IMR-90 (cell line): ENCODE results near the gene ESR1. TPM values are rescaled to one million over a fixed set of nuclear protein-coding genes. Genes with fewer than 3 reads are reported as not detected.

Experiments
- ATAC-seq: fragments of 200-7000 bp; cut with Tn5 transposase; 2 replicates; pipeline ENCODE4 v1.9.1; 2020; ENCODE audit warnings: low read depth, mild to moderate bottlenecking, moderate library complexity
- BruUV-seq: library from RNA; stranded (reverse); fragments of 400-500 nt; replicated peaks from 2 replicates; lab custom pipeline; 2021; lab: Mats Ljungman, UMichigan
- CTCF ChIA-PET: fragments of 300-600 bp; formaldehyde crosslinking; extraction: SDS; loops from one replicate; lab custom pipeline; 2021; ENCODE audit warnings: antibody characterized with exemption; lab: Yijun Ruan, JAX
- POLR2A ChIA-PET: fragments of 300-600 bp; sonication (Branson Sonifier 250); formaldehyde crosslinking; loops from one replicate; lab custom pipeline; 2022; ENCODE audit warnings: antibody characterized with exemption; ENCODE audit not compliant: unreplicated experiment; lab: Charles Lee
- DNase-seq: peaks from one replicate; pipeline ENCODE4 v3.0.0; 2013
- H2AFZ ChIP-seq: replicated peaks from 2 replicates; pipeline ENCODE3; 2013; ENCODE audit warnings: low read length, mild to moderate bottlenecking; ENCODE audit not compliant: poor library complexity
- H2AK5ac ChIP-seq: 2 replicates; pipeline ENCODE4 v1.6.1; 2013; ENCODE audit warnings: low read depth, low read length, inconsistent platforms
- H2AK9ac ChIP-seq: replicated peaks from 2 replicates; pipeline ENCODE3; 2013; ENCODE audit warnings: mild to moderate bottlenecking, low read depth, low read length, moderate library complexity; ENCODE audit not compliant: poor library complexity
- H2BK120ac ChIP-seq: 2 replicates; pipeline ENCODE4 v1.6.1; 2013; ENCODE audit warnings: low read depth, low read length, inconsistent platforms
- H2BK15ac ChIP-seq: 3 replicates; pipeline ENCODE4 v1.6.1; 2013; ENCODE audit warnings: low read depth, low read length, inconsistent platforms
- H2BK20ac ChIP-seq: 2 replicates; pipeline ENCODE4 v1.6.1; 2013; ENCODE audit warnings: low read depth, mild to moderate bottlenecking, inconsistent platforms, low read length, moderate library complexity
- H2BK5ac ChIP-seq: 2 replicates; pipeline ENCODE4 v1.6.1; 2013; ENCODE audit warnings: mild to moderate bottlenecking, low read depth, low read length, inconsistent platforms; ENCODE audit not compliant: poor library complexity, severe bottlenecking
- H3K14ac ChIP-seq: replicated peaks from 2 replicates; pipeline ENCODE4 v1.6.1; 2013; ENCODE audit warnings: low read depth, low read length, inconsistent platforms
- H3K18ac ChIP-seq: 2 replicates; pipeline ENCODE4 v1.6.1; 2013; ENCODE audit warnings: low read depth, low read length, control low read depth
- H3K23ac ChIP-seq: 2 replicates; pipeline ENCODE4 v1.6.1; 2013; ENCODE audit warnings: low read depth, low read length, inconsistent platforms
- H3K27ac ChIP-seq: 2 replicates; pipeline ENCODE4 v1.5.1; 2013; ENCODE audit warnings: mild to moderate bottlenecking, control low read depth, low read length; ENCODE audit not compliant: insufficient read depth
- H3K27me3 ChIP-seq: 2 replicates; pipeline ENCODE4 v1.6.1; 2013; ENCODE audit warnings: low read length; ENCODE audit not compliant: control insufficient read depth, insufficient read depth
- H3K36me3 ChIP-seq: 2 replicates; pipeline ENCODE4 v1.6.1; 2013; ENCODE audit warnings: low read length, mixed read lengths; ENCODE audit not compliant: control insufficient read depth, insufficient read depth
- H3K4ac ChIP-seq: 2 replicates; pipeline ENCODE4 v1.6.1; 2013; ENCODE audit warnings: low read depth, low read length, inconsistent platforms
- H3K4me1 ChIP-seq: 2 replicates; pipeline ENCODE4 v1.6.1; 2013; ENCODE audit warnings: low read length, mixed read lengths; ENCODE audit not compliant: control insufficient read depth, insufficient read depth
- H3K4me2 ChIP-seq: 2 replicates; pipeline ENCODE4 v1.6.1; 2013; ENCODE audit warnings: low read depth, mild to moderate bottlenecking, control low read depth, low read length, moderate library complexity
- H3K4me3 ChIP-seq: 2 replicates; pipeline ENCODE4 v1.5.1; 2013; ENCODE audit warnings: low read depth, mild to moderate bottlenecking, control low read depth, low read length, moderate library complexity; ENCODE audit not compliant: insufficient read depth
- H3K56ac ChIP-seq: 2 replicates; pipeline ENCODE4 v1.6.1; 2013; ENCODE audit warnings: low read length, inconsistent platforms; ENCODE audit not compliant: insufficient read depth; ENCODE audit errors: extremely low read depth
- H3K79me1 ChIP-seq, 2 experiments: 2 replicates each; pipeline ENCODE4 v1.6.1; 2013; ENCODE audit warnings: low read length in 2 of 2, inconsistent platforms in 1 of 2, low read depth in 1 of 2
- H3K9ac ChIP-seq: 2 replicates; pipeline ENCODE4 v1.6.1; 2013; ENCODE audit warnings: low read depth, low read length, control low read depth
- H3K9me1 ChIP-seq: 2 replicates; pipeline ENCODE4 v1.6.1; 2013; ENCODE audit warnings: low read length, inconsistent platforms; ENCODE audit not compliant: insufficient read depth
- H3K9me3 ChIP-seq: 2 replicates; pipeline ENCODE4 v1.6.1; 2013; ENCODE audit warnings: low read length; ENCODE audit not compliant: control insufficient read depth, insufficient read depth
- H4K20me1 ChIP-seq: 2 replicates; pipeline ENCODE4 v1.6.1; 2013; ENCODE audit warnings: low read length, inconsistent platforms; ENCODE audit not compliant: insufficient read depth
- H4K5ac ChIP-seq: 2 replicates; pipeline ENCODE4 v1.6.1; 2013; ENCODE audit warnings: mild to moderate bottlenecking, low read depth, low read length, control low read depth
- H4K8ac ChIP-seq, 2 experiments: 2 replicates each; pipeline ENCODE4 v1.6.1; 2013; ENCODE audit warnings: low read depth in 2 of 2, low read length in 2 of 2, control low read depth in 1 of 2, inconsistent platforms in 1 of 2
- H4K91ac ChIP-seq: 2 replicates; pipeline ENCODE4 v1.6.1; 2013; ENCODE audit warnings: low read depth, low read length, inconsistent platforms; ENCODE audit not compliant: insufficient read depth
- CTCF ChIP-seq: conservative IDR thresholded peaks from 2 replicates; pipeline ENCODE4 v1.5.1; 2012; ENCODE audit warnings: mild to moderate bottlenecking, low read depth, low read length, improper control_type of control experiment
- FOS ChIP-seq: fragments of 150-350 bp; IDR thresholded peaks from 2 replicates; pipeline ENCODE4 v1.6.1; 2016; ENCODE audit warnings: low read depth, low read length
- RAD21 ChIP-seq: IDR thresholded peaks from 2 replicates; pipeline ENCODE4 v1.6.1; 2012; ENCODE audit warnings: low read length, improper control_type of control experiment
- SMC3 ChIP-seq: fragments of 150-350 bp; IDR thresholded peaks from 2 replicates; pipeline ENCODE4 v1.6.1; 2016; ENCODE audit warnings: low read depth, mild to moderate bottlenecking, antibody characterized with exemption, low read length, moderate library complexity
- WGBS, 2 experiments: methylation state at CpG; one replicate each; pipeline versions ENCODE4 v1.1.5 to v1.1.7; 2013; ENCODE audit warnings: missing lambda C conversion rate in 2 of 2; ENCODE audit not compliant: insufficient read length in 1 of 2; ENCODE audit errors: extremely low coverage in 2 of 2; 5-methylcytosine and 5-hydroxymethylcytosine counted together
- dilution Hi-C: fragments of 300-500 bp; cut with HindIII; formaldehyde crosslinking; loops from one replicate; pipeline ENCODE4 v1.14.3; 2018; ENCODE audit warnings: low sequenced_read_pairs; ENCODE audit not compliant: unreplicated experiment
- in situ Hi-C: fragments of 300-500 bp; cut with MboI; formaldehyde crosslinking; loops from 3 replicates; pipeline ENCODE4 v1.14.3; 2019; ENCODE audit warnings: low sequenced_read_pairs, inconsistent platforms, mixed read lengths
- intact Hi-C: fragments of 100-400 bp; cut with micrococcal nuclease; formaldehyde crosslinking; loops from 2 replicates; pipeline ENCODE4 v1.10.0; 2022
- polyA plus RNA-seq, 3 experiments: library from polyadenylated mRNA; depleted of rRNA; stranded (reverse); fragments of >200 nt; gene quantifications; 2 replicates each; pipeline ENCODE4 v1.2.3, GENCODE V29; 2012; ENCODE audit warnings: low replicate concordance in 1 of 3
- total RNA-seq: library from RNA; depleted of rRNA; stranded (reverse); fragments of >200 nt; gene quantifications from 2 replicates; pipeline ENCODE4 v1.2.3, GENCODE V29; 2012

Gene ESR1
- total and polyA plus RNA-seq, 2 of the 4 experiments (the other 2 are of a cell fraction) = not detected

- H3K27me3 ChIP-seq = no peaks in the 10 kb centered on the region
- POLR2A ChIA-PET = no interaction called here
- TF ChIP-seq FOS (peak; percentile 39; the same call in 1 of the 2 replicates), SMC3 (no peak), CTCF (no peak), RAD21 (no peak)
Measured at GRCh38 chr6:152089992-152090391, 282.5 kb downstream of the ESR1 start.

More at GRCh38 chr6:152089992-152090391, 282.5 kb downstream of the ESR1 start:
- peak overlapping the region; percentile 65; the same call in 1 of the 2 replicates for H2BK20ac ChIP-seq
- peak overlapping the region; percentile 43 for H4K91ac ChIP-seq
- peak overlapping the region; percentile 57 for H2AK9ac ChIP-seq
- H3K23ac ChIP-seq = no peak overlapping the region
- H2AK5ac ChIP-seq = no peak overlapping the region
- in situ Hi-C loops = no loop called here
- H3K4me3 ChIP-seq = no peak overlapping the region
- no peaks in the 10 kb centered on the region for H3K79me1 ChIP-seq
- H3K9ac ChIP-seq = no peak overlapping the region
- H4K8ac ChIP-seq = no peak overlapping the region
- no peak overlapping the region for H3K18ac ChIP-seq
- no peaks in the 10 kb centered on the region for H3K9me3 ChIP-seq
- no TSS peak for BruUV-seq
- H3K4me1 ChIP-seq = peaks cover 13% of the 10 kb centered on the region
- H2BK15ac ChIP-seq = peak overlapping the region; percentile 60; the same call in 1 of the 3 replicates
- H3K14ac ChIP-seq = no peak overlapping the region; the same call in 1 of the 2 replicates
- intact Hi-C loops = no loop called here
- DNase-seq (peak; percentile 55), ATAC-seq (peak; percentile 40; the same call in 1 of the 2 replicates)
- CTCF ChIA-PET = interaction anchor here (1.2 kb wide), 1 partner anchor 35 kb away, joined by 3 read pairs; no protein-coding TSS in a partner anchor
- dilution Hi-C loops = no loop called here
- H3K36me3 ChIP-seq = no peaks in the 10 kb centered on the region
- peak overlapping the region; percentile 57 for H2BK120ac ChIP-seq
- no peak overlapping the region for H2BK5ac ChIP-seq
- H2AFZ ChIP-seq = peak overlapping the region; percentile 72
- H3K4me2 ChIP-seq = no peak overlapping the region
- no peaks in the 10 kb centered on the region for H4K20me1 ChIP-seq
- H4K5ac ChIP-seq = no peak overlapping the region
- H3K27ac ChIP-seq = no peak overlapping the region
- WGBS, 2 experiments = 93% methylated on average over 3 of the region's 7 CpGs; no CpG with 5 or more reads in 1 of the 2 experiments
- H3K56ac ChIP-seq = no peak overlapping the region
- peaks cover 19% of the 10 kb centered on the region for H3K9me1 ChIP-seq
- peak overlapping the region; percentile 69 for H3K4ac ChIP-seq
